Cardiac septum (tissue), 1 donor: Measurements from ENCODE around the gene DMRT1. TPM values are rescaled to one million over a fixed set of nuclear protein-coding genes. Genes with fewer than 3 reads are reported as not detected.
"Not testable (repeated sequence)": the region's sequence is repeated elsewhere in the genome, so short reads cannot be mapped to it uniquely, and the experiment has no call there.

Source experiments
- DNase-seq: peaks from one replicate; pipeline ENCODE4 v3.0.0-alpha.2; 2020; ENCODE audit warnings: low spot score
- intact Hi-C: fragments of 100-400 bp; cut with DNase I; formaldehyde crosslinking; loops from one replicate; pipeline ENCODE4 v1.14.0; 2022
- total RNA-seq: library from RNA; stranded (reverse); fragmentation: NEBNext Ultra II Directional; extraction: Animal tissue kit (Norgen Biotek cat#: 25700); gene quantifications from one replicate; pipeline ENCODE4 v1.2.1, GENCODE V29; 2021
- donor health status: DM: no; HTN: no; CAD: no.

DMRT1 gene
- total RNA-seq, 1 donor from 2014 or later: not detected

DNA sequence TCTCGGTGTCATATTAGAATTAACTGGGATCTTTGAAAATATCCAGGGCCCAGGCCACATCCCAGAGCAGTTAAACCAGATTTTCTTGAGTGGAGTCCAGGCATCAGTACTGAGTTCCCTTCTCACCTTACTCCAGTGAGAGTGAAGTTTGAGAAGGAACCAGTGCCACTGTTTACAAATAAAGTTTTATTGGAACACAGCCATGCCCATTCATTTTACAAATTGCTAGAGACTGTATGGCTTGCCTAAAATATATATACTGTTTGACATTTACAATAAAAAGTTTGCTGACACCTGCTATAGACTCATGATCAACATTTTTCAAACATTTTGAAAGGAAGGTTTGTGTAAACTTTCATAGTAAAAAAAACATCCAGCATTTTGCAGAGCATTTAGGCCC is 71.3 kb downstream of the DMRT1 start:
- intact Hi-C loops: no loop called here
- DNase-seq: no peak

DNA sequence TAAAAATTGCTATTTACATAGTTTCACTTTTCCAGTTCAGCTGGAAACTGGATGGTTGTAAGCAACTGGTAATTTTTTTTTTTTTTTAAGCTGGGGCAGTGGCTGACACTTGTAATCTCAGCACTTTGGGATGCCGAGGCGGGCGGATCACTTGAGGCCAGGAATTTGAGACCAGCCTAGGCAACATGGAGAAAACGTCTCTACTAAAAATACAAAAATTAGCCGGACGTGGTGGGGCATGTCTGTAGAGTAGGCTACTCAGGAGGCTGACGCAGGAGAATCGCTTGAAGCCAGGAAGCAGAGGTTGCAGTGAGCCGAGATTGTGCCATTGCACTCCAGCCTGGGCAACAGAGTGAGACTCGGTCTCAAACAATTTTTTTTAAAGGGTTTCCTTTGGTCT is 72.0 kb downstream of the DMRT1 start:
- DNase-seq, intact Hi-C loops: not testable (repeated sequence)

DNA sequence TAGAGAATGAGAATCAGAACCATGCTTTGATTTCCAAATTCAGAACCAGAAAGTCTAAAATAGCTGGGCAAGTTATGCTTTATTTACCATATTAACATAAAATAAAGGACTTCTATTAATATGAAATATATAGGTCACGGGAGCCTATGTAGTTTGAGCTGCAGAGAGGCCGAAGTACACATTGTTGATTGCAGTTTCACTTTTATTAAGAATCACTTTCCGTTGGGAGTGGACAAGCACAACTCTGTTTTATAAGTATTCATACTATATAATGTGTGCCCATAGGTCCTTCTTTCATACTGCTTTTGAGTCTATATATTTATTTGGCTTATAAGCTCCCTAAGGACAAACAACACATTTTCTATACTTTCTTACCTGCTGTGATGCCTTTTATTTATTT is 76.2 kb downstream of the DMRT1 start:
- intact Hi-C loops: no loop called here
- DNase-seq: no peak

DNA sequence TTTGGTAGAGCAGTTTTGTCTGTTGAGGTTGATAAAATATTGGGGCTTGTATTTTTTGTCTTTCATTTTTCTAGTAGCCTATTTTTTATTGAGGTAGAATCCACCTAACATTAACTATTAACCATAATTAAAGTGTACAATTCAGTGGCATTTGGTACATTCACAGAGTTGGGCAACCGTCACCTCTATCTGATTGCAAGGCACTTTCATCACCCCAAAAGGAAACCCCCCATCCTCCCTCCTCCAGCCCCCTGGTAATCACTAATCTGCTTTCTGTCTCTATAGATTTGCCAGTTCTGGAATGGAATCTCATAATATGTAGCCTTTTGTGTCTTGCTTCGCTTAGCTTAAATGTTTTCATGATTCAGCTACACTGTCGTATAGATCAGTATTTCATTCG is 79.4 kb downstream of the DMRT1 start:
- intact Hi-C loops: no loop called here
- DNase-seq: no peak

DNA sequence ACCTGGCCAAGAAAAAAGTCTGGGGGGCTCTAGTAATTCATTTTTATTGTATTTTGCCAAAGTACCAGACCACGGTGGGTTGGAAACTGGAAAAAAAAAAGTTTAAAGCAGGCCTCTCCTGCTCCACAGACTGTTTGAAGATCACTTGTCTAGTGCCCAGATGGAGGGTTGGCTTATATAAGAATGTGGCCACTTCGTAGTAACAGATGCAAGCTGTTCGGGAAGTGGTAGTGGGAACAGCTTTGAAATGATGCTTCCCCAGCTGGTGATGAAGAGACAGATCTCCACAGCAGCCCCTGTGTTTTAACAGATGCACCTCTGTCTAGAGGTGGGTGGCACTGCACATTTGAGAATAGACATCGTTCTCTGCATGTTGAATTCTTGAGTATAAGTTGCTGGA is 80.7 kb downstream of the DMRT1 start:
- no peak for DNase-seq
- intact Hi-C loops: no loop called here

DNA sequence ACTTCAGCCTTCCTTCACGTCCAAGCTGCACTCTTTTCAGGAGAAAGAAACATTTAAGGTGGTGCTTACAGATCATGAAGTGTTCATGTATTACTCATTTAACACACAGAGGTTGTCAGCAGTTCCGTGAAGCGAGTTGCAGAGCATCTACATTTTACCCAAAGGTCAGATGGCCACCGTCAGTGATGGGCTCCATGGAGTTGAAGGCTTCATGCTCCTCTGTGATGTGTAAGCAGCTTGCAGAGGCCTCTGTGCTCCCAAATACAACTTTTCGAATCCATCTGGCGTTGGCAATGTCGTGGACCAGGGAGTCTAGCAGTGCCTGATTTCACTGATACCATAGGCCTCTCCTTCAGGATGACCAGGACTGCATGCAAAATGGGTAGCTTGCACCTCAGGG is 81.2 kb downstream of the DMRT1 start:
- intact Hi-C loops: no loop called here
- no peak for DNase-seq

DNA sequence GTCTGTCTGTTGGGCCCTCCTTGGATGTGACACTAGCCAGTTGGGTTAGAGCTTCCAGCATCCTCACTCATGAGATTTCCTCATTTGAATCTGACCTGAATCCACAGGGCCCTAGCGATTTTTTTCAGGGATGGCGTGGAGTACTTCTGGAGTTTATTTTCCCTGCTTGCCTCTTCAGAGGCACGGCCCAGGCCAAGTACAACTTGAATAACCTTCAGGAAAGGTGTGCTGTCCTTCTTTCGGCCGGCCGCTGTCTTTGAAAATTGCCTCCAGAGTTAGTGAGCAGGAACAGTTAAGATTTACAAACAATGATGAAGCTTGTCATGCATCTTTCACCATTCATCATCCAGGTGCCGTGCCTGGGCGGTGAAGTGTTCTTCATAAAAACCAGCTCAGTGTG is 85.5 kb downstream of the DMRT1 start:
- intact Hi-C loops: no loop called here
- DNase-seq: no peak

DNA sequence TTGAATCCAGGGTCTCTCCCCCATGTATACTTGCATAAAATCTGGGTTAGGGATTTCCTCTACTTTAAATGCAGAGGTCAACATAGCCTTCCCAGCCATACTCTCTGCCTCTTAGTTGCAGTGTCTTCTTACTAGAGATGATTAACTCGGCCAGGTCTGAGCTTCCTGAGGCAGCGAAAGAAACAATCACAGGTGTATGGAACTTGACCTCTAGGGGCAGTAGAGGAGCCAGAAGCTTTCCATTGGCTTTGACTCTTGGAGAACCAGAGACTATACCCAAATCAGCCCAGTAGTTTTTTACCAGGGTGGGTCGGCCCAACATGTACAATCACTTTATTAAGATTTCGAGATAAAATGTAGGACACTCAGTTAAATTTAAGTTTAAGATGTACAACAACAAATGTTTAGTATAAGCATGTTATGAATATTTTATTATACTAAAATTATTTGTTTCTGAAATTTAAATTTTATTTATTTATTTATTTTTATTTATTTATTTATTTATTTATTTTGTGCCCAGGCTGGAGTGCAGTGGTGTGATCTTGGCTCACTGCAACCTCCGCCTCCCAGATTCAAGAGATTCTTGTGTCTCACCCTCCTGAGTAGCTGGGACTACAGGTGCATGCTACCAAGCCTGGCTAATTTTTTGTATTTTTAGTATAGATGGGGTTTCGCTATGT is 87.0 kb downstream of the DMRT1 start:
- intact Hi-C loops: no loop called here
- no peak for DNase-seq

DNA sequence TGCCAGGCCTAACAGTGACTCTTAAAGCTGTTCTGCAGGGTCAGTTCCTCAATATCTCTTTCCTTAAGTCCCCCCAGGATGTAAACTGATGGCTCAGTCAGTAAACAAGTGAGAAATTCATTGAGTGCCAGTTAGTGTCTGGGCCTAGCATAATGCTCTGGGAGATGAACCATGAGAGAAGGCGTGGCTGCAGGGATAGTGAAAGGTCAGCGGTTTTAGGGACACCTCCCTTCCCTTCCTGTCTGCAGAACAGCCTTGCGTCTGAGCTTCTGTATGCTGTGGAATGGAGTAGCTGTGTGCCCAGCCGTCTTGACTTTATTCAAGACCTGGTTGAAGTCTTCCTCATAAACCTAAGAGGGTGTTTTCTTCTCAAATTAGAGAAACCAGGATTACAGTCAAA is 88.2 kb downstream of the DMRT1 start:
- DNase-seq: no peak
- intact Hi-C loops: no loop called here

DNA sequence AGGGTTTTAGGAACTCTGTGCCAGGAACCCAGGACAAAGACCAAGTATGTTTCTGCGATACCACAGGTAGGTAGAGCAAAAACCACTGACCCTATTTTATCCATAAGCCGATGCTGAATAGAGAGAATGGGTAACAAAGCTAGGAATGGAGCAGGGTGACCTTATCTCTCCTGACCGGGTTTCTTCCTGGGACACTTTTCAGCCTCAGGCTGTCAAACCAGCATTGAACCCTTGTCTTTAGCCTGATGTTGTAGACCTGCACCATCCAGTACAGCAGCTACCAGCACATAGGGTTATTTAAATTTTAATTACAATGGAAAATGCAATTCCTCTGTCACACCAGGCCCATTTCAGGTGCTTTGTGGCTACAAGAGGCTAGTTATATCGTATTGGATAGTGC is 91.9 kb downstream of the DMRT1 start:
- no peak for DNase-seq
- intact Hi-C loops: no loop called here

DNA sequence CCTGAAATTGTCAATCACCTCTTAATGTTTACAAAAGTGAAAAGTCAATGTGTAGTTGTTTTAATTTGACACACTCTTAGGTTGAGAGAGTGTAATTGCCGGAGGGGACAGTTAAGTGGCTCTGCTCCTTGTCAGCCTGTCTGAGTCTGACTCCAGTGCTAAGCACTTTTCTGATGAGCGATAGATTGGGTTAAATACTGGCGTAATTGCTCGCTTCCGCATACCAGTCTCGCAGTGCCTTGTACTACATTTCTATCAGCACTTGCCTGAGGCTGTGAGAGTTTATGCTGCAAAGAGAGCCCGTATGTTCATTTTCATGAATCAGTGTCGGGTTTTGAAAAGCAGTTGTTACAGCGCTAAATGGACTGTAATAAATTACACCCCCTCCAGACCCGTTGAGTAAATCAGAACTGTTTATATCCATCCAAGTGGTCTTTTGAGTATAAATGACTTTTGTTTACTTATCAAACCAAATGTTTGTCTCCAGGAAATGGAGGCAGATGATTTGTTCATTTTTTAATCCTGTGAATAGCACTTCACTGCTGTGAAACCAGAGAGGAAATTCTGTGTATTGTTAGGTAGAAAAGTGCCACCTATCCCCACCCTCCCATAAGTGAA is 94.0 kb downstream of the DMRT1 start:
- intact Hi-C loops: no loop called here
- DNase-seq: no peak

DNA sequence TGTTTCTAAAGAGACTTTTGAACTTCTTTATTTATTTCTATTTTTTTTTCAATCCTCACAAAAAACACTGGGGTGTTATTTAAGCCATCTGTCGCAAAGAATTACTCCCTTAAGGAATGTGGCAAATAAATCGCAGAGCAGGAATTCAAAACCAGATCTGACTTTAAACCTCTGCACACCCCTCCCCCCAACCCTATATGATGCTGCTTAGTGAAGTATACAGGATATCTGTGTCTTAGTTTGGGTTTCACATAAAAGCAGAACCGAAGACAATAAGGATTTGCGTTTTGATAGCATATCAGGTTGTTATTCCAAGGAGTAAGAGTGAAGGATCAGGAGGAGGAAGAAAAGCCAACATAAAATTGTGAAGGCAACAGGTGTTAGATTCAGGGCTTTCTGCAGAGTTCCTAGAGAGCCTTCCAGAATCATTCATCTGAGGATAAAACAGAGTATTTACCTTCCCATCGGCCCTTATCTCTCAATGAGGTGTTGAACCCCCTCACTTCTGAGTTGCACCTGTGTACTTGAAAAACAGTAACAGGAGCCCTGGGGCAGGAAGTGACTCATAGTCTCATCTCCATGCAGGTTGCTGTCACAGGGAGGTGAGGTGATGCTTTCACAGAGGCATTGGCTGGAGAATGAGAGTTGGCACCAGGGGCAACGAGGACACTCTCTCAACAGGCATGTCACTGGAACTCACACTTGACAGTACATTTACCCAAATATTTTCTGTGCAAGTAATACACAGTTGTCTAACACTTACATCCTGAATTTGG is 101.5 kb downstream of the DMRT1 start:
- intact Hi-C loops: no loop called here
- DNase-seq: no peak

DNA sequence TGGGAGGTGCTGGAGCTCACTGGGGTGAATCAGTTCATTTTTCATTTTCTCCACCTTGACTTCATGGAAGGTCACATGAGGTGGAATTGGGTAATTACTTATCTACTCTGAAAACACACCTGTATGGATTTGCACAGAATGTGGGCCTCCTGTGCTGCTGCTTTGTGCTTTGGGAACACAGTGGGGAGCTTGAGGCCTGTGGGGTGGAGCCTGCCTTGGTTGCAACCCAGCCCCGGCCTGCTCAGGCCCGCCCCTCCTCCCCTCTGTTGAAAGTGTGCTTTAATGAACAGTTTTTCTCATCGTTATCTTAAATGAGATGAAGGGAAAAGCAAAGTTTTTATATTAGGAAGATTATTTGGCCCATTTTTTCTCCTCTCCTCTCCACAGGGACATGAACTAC is 106.5 kb downstream of the DMRT1 start:
- DNase-seq: no peak
- intact Hi-C loops: no loop called here

DNA sequence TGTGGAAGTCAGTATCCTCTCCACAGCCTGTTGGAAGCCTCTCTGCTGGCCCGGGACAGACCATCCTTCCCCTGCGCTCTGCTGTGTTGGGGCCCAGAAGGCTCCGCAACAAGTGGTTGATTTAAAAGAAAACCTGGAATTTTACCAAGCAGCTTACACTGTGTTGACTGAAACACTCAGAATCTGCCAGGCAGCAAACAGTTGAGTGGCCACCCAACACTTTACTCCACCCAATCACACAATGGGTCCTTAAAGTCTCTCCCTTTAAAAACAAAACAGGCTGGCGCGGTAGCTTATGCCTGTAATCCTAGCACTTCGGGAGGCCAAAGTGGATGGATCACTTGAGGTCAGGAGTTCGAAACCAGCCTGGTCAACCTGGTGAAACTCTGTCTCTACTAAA is 107.0 kb downstream of the DMRT1 start:
- intact Hi-C loops: no loop called here
- DNase-seq: no peak

DNA sequence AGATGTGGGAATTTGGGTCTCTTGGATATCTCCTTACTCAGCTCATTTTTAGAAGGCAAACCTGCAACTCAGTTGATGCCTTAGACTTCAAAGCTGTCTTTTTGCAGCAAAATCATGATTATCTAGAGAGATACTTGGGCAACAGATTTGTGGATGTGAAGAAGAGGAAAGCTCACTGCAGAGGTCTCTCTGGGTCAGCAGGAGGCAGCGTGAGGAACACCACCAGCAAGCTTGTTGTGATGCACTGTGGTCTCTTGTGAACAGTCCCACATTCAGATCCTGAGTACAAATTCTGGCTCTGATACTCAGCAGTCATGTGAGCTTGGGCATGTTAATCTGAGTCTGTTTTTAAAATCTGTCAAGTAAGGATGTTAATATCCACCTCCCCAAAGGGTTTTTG is 108.6 kb downstream of the DMRT1 start:
- intact Hi-C loops: no loop called here
- no peak for DNase-seq

DNA sequence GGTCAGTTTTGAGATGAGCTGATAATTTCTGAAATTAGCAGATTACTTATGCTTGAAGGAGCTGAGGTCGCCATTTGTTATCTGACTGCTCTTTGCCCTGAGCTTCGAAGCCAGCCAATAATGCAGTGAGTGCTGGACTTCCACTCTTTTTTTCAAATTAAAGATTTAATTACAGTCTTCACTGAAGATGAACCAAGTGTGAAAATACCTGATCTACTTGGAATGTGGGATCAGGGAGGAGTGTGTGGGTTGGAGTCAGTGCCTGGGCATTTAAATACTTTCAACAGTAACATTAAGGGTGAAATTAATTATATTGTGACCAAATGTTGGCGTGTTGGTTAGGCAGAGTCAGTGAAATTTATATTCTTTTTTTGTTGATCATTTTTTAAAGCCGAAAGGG is 111.0 kb downstream of the DMRT1 start:
- intact Hi-C loops: no loop called here
- DNase-seq: no peak

DNA sequence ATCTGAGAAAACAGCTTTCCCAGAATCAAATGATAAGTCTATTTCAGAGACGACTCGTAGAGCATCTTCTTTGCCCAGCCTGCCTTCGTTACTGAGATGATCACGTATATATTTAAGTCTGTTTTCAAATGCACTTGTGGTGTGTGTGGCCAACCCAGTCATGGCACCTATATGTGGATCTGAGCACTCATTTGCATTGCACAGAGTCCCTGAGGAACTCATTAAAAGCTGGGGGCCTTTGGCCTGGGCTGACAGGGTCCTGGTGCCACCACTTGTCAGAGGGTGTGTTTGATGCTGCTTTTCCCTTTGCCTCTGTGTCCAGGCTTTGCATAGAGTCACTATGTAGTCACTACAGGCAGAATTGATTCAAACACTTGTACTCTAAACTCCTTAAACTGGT is 117.6 kb downstream of the DMRT1 start:
- intact Hi-C loops: no loop called here

DNA sequence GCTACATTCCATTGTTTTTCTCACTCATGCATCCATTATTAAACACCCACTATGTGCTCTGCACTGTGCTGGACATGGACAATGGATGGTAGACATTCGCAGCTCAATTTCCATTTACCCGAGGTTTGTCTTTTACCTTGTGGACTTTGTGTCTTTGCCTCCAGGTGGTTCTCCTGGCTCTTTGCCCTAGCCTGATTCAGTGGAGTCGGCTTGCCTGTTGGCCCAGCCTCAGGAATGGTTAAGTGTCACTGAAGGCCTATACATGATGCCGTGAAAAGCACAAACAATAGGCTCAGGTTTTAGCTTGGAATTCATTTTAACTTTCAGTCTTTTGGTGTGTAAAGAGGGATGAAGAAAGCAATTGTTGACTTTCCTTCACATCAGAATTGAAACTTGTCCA is 118.4 kb downstream of the DMRT1 start:
- no peak for DNase-seq
- intact Hi-C loops: no loop called here

More for the DNA sequence above, 117.6 kb downstream of the DMRT1 start:
- DNase-seq: no peak

DNA sequence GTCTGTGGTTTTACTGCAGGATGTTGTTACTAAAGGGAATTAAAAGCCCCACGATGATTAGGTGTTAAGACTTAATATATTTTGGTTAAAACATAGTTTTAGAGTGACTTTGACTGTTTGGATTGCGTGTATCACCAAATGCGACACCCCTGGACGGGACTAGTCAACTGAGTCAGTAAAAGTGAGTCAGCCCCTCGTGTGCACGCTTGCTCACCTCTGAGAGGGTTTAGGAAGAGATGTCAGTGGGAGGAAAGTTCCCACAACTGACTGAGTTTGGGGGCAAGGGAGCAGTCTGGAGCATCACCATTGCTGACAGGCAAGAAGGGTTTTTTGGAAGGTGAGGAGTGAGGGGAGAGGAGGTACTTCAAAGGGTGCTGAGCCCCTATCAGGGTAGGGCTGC is 120.5 kb downstream of the DMRT1 start:
- no peak for DNase-seq
- intact Hi-C loops: no loop called here

DNA sequence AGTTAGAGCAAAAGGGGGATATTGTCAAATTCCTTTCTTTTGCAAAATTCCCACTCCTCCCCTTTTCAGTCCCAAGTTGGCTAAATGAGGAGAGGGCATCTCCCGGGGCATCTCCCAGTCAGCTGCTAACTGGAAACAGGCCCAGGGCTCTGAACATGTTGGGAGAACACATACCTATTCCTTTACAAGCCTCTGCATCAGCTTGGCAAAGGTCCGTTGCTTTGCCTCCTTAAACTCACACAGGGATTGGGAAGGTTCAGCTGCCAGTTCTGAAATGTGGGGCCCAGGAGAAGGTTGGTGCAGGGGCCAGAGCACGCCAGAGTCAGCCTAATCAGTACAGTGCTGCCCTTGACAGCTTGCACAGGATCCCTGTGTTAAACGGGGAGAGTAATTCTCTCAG is 124.0 kb downstream of the DMRT1 start:
- DNase-seq: no peak
- intact Hi-C loops: no loop called here

DNA sequence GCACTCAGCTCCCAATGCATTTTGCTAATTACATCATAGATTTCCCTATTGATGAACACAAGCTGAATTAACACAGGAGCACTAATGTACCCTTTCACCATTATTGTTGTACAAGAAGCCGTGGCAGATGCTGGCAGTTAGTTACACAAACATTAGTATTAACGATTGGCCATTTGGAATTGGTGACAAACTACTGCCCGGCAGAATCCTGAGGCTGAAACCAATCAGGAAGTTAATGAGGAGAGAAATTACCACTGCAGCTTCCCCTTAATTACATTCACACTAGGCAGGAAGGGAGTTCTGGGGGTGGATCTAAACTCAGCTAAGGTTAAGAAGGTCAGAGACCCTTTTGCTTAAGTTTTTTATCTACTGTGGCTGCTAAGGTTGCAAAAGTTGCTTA is 125.4 kb downstream of the DMRT1 start:
- DNase-seq: no peak

More for the DNA sequence above, 125.4 kb downstream of the DMRT1 start:
- intact Hi-C loops: no loop called here
